DND-41 (cell line): ENCODE data around the gene C1orf35.

Experiments
- CTCF ChIP-seq: IDR thresholded peaks from 2 replicates; pipeline ENCODE4 v1.5.1; 2012; ENCODE audit warnings: borderline replicate concordance, low read length, moderate library complexity, mild to moderate bottlenecking; ENCODE audit not compliant: poor library complexity, severe bottlenecking; ENCODE audit errors: extremely low read depth
- EZH2 ChIP-seq: IDR thresholded peaks from 3 replicates; pipeline ENCODE4 v1.6.1; 2012; ENCODE audit warnings: borderline replicate concordance, low read depth, mild to moderate bottlenecking, moderate library complexity, low read length, inconsistent platforms; ENCODE audit not compliant: severe bottlenecking

DNA sequence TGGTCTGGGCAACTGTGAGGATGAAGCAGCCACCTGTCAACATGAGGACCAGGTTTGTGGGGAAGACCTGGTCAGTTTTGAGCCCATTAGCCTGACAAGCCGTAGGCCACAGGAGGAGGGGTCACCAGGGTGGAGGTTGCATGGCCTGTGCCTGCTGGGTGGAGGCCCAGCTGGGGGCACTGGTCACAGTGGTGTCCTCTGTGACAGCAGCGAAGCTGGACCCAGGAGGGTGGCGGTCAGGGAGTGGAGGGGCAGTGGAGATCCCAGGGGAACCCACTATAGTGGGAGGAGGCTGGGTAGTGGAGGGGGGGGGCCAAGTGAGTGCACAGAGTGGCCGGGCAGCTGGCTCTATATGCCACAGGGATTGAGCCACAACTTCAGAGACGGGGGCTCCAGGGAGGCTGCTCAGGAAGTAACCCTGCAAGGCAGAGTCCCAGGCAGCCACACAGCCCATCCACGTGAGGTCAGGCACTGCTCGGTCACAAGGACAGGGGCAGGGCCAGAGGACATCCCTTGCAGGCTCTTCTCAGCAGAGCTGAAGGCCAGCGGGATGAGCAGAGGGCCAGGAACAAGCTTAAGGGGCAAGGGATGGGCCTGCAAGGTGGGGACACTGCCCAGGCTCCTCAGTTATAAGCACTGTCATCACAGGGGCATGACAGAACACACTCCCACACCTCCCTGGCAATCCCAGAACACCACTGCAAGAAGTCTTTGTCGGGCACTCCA, 2.3 kb upstream of the C1orf35 start:
- TF ChIP-seq CTCF (no peak), EZH2 (no peak)
